SK-N-MC (cell line): ENCODE results near the gene GPR150.

Experiments
- EZH2 ChIP-seq: fragments of 200-600 bp; sonication (generic); IDR thresholded peaks from one replicate; pipeline ENCODE4 v1.6.1; 2017; ENCODE audit warnings: antibody characterized with exemption
- FOXP2 ChIP-seq: optimal IDR thresholded peaks from 2 replicates; pipeline ENCODE3; 2011; ENCODE audit warnings: mild to moderate bottlenecking, moderate library complexity; ENCODE audit not compliant: insufficient read depth; ENCODE audit errors: extremely low read length, control extremely low read depth
- POLR2AphosphoS5 ChIP-seq: IDR thresholded peaks from 2 replicates; pipeline ENCODE4 v1.6.1; 2012; ENCODE audit warnings: mild to moderate bottlenecking, low read depth, low read length, borderline replicate concordance

GRCh38 chr5:95619096-95619495, 791 bp upstream of the GPR150 start:
- TF ChIP-seq EZH2 (no peak), POLR2AphosphoS5 (no peak), FOXP2 (no peak)
